GM23338 (cell line): Measurements from ENCODE around the gene FLNB. TPM values are rescaled to one million over a fixed set of nuclear protein-coding genes. Genes with fewer than 3 reads are reported as not detected.
A peak's percentile ranks its signal among the peaks of the same experiment; 100 is the strongest.

Source experiments
- ATAC-seq: fragments of 200-7000 bp; cut with Tn5 transposase; 3 replicates; pipeline ENCODE4 v1.9.1; 2020
- DNase-seq: peaks from one replicate; pipeline ENCODE4 v3.0.0-alpha.2; 2015; ENCODE audit warnings: low spot score
- H2AFZ ChIP-seq: fragments of 200-600 bp; sonication (generic); 2 replicates; pipeline ENCODE4 v1.8.0; 2016; ENCODE audit warnings: antibody characterized with exemption, mild to moderate bottlenecking, moderate library complexity
- H3F3A ChIP-seq: fragments of 200-600 bp; sonication (generic); replicated peaks from 2 replicates; pipeline ENCODE4 v1.8.0; 2017; ENCODE audit warnings: antibody characterized with exemption, mixed run types, low read depth
- H3K27ac ChIP-seq: fragments of 200-600 bp; sonication (generic); 2 replicates; pipeline ENCODE4 v1.6.1; 2016; ENCODE audit warnings: low read depth
- H3K27me3 ChIP-seq: fragments of 200-600 bp; sonication (generic); 2 replicates; pipeline ENCODE4 v1.8.0; 2016; ENCODE audit warnings: mild to moderate bottlenecking, mixed run types, moderate library complexity; ENCODE audit not compliant: insufficient read depth
- H3K36me3 ChIP-seq: fragments of 200-600 bp; sonication (generic); 2 replicates; pipeline ENCODE4 v1.8.0; 2016; ENCODE audit warnings: mild to moderate bottlenecking; ENCODE audit not compliant: insufficient read depth
- H3K4me1 ChIP-seq: fragments of 200-600 bp; sonication (generic); 2 replicates; pipeline ENCODE4 v1.8.0; 2016; ENCODE audit warnings: mild to moderate bottlenecking, moderate library complexity; ENCODE audit not compliant: insufficient read depth
- H3K4me2 ChIP-seq: fragments of 200-600 bp; sonication (generic); 2 replicates; pipeline ENCODE4 v1.7.1; 2017; ENCODE audit warnings: mixed run types
- H3K4me3 ChIP-seq: fragments of 200-600 bp; sonication (generic); 2 replicates; pipeline ENCODE4 v1.6.1; 2016; ENCODE audit warnings: mixed run types
- H3K79me2 ChIP-seq: fragments of 200-600 bp; sonication (generic); replicated peaks from 2 replicates; pipeline ENCODE4 v1.8.0; 2017; ENCODE audit warnings: mild to moderate bottlenecking; ENCODE audit not compliant: insufficient read depth
- H3K9me2 ChIP-seq: fragments of 200-600 bp; sonication (generic); 2 replicates; pipeline ENCODE4 v1.8.0; 2017; ENCODE audit not compliant: insufficient read depth
- H4K20me1 ChIP-seq: fragments of 200-600 bp; sonication (generic); replicated peaks from 2 replicates; pipeline ENCODE4 v1.8.0; 2017; ENCODE audit warnings: mild to moderate bottlenecking; ENCODE audit not compliant: insufficient read depth
- H3K27ac Mint-ChIP-seq: 2 replicates; pipeline ENCODE4 v1.8.0; 2020; ENCODE audit warnings: inconsistent platforms, mild to moderate bottlenecking, moderate library complexity, mixed read lengths
- H3K27me3 Mint-ChIP-seq: 3 replicates; pipeline ENCODE4 v1.8.0; 2022; ENCODE audit warnings: low read depth, mild to moderate bottlenecking, moderate library complexity, mixed read lengths, inconsistent platforms; ENCODE audit not compliant: insufficient read depth, poor library complexity
- H3K36me3 Mint-ChIP-seq: 3 replicates; pipeline ENCODE4 v1.8.0; 2021; ENCODE audit warnings: low read depth, mild to moderate bottlenecking, inconsistent platforms, moderate library complexity, mixed read lengths
- H3K4me1 Mint-ChIP-seq: 3 replicates; pipeline ENCODE4 v1.8.0; 2020; ENCODE audit warnings: mild to moderate bottlenecking, inconsistent platforms, mixed read lengths
- H3K4me3 Mint-ChIP-seq: 3 replicates; pipeline ENCODE4 v1.8.0; 2021; ENCODE audit warnings: moderate library complexity, mild to moderate bottlenecking, inconsistent platforms, mixed read lengths
- H3K9me3 Mint-ChIP-seq: 3 replicates; pipeline ENCODE4 v1.8.0; 2020; ENCODE audit warnings: moderate library complexity, mild to moderate bottlenecking, inconsistent platforms, mixed read lengths
- CREB1 ChIP-seq: fragments of 250-450 bp; sonication (Bioruptor Pico); IDR thresholded peaks from 2 replicates; pipeline ENCODE4 v1.5.0; 2020; ENCODE audit warnings: low read depth, mild to moderate bottlenecking, moderate library complexity
- CTCF ChIP-seq, 2 experiments: fragments of 200-600 bp in 1 of 2; sonication (generic) in 1 of 2; conservative IDR thresholded peaks; 2 replicates each; pipeline versions ENCODE4 v1.5.1 to v1.6.1; 2016 to 2017; ENCODE audit warnings: antibody characterized with exemption in 2 of 2, low read depth in 2 of 2, mild to moderate bottlenecking in 2 of 2, moderate library complexity in 1 of 2
- ETS1 ChIP-seq: IDR thresholded peaks from 2 replicates; pipeline ENCODE4 v1.6.1; 2016; ENCODE audit warnings: antibody characterized with exemption
- EZH2 ChIP-seq: fragments of 200-600 bp; sonication (generic); IDR thresholded peaks from one replicate; pipeline ENCODE4 v1.8.0; 2017; ENCODE audit warnings: antibody characterized with exemption, mild to moderate bottlenecking, low read depth; ENCODE audit not compliant: unreplicated experiment
- EZH2phosphoT487 ChIP-seq: fragments of 200-600 bp; sonication (generic); IDR thresholded peaks from one replicate; pipeline ENCODE4 v1.8.1; 2018; ENCODE audit warnings: antibody characterized with exemption; ENCODE audit not compliant: unreplicated experiment
- JUNB ChIP-seq: IDR thresholded peaks from one replicate; pipeline ENCODE4 v1.6.1; 2016; ENCODE audit warnings: antibody characterized with exemption; ENCODE audit not compliant: unreplicated experiment
- NANOG ChIP-seq: IDR thresholded peaks from 2 replicates; pipeline ENCODE4 v1.6.1; 2016; ENCODE audit warnings: antibody characterized with exemption, borderline replicate concordance
- POLR2AphosphoS5 ChIP-seq: IDR thresholded peaks from 2 replicates; pipeline ENCODE4 v1.6.1; 2016; ENCODE audit warnings: antibody characterized with exemption, low read depth
- REST ChIP-seq: IDR thresholded peaks from one replicate; pipeline ENCODE4 v1.6.1; 2018; ENCODE audit warnings: antibody characterized with exemption; ENCODE audit not compliant: unreplicated experiment
- STAT1 ChIP-seq: IDR thresholded peaks from one replicate; pipeline ENCODE4 v1.6.1; 2016; ENCODE audit warnings: antibody characterized with exemption; ENCODE audit not compliant: unreplicated experiment
- ZNF114 ChIP-seq: fragments of 250-450 bp; sonication (Bioruptor Pico); IDR thresholded peaks from 2 replicates; pipeline ENCODE4 v1.5.0; 2020; ENCODE audit warnings: mild to moderate bottlenecking, moderate library complexity
- ZNF331 ChIP-seq: fragments of 250-450 bp; sonication (Bioruptor Pico); IDR thresholded peaks from 2 replicates; pipeline ENCODE4 v1.5.0; 2020; ENCODE audit warnings: low read depth, mild to moderate bottlenecking, moderate library complexity
- polyA plus RNA-seq: library from polyadenylated mRNA; unstranded; fragments of >200 nt; fragmentation: Nextera tagmentation; extraction: Ambion mirVana; gene quantifications from 2 replicates; pipeline ENCODE4 v1.2.1, GENCODE V29; 2016
- total RNA-seq: library from RNA; depleted of rRNA; stranded (reverse); fragments of >200 nt; shearing (Covaris generic); gene quantifications from 2 replicates; pipeline ENCODE4 v1.2.3, GENCODE V29; 2014
- TF ChIP-seq, protein P1 (sequence below): fragments of 250-450 bp; sonication (Bioruptor Pico); IDR thresholded peaks from 2 replicates; pipeline ENCODE4 v1.5.0; 2020; ENCODE audit warnings: mild to moderate bottlenecking, moderate library complexity

FLNB gene
- total and polyA plus RNA-seq, 2 experiments from 2014 or later: 39.7 to 179 TPM

GRCh38 chr3:58178528-58179234, 170.5 kb downstream of the FLNB start:
- Mint-ChIP-seq H3K4me1 (peaks cover 26% of the 10 kb centered on the region), H3K27ac (no peak overlapping the region), H3K4me3 (peak overlapping the region; percentile 71; the same call in 2 of the 3 replicates), H3K27me3 (peaks cover 11% of the 10 kb centered on the region), H3K9me3 (no peaks in the 10 kb centered on the region; the same call in 2 of the 3 replicates), H3K36me3 (no peaks in the 10 kb centered on the region)
- Histone ChIP-seq H4K20me1 (no peaks in the 10 kb centered on the region), H3F3A (0 out of 2 replicates have a peak, but pooled peaks cover 4% of the 10 kb centered on the region), H3K79me2 (no peaks in the 10 kb centered on the region), H3K27me3 (no peaks in the 10 kb centered on the region), H3K4me3 (peak overlapping the region; percentile 70; the same call in 1 of the 2 replicates), H3K4me1 (peaks cover 20% of the 10 kb centered on the region), H3K4me2 (peak overlapping the region; percentile 84), H3K27ac (no peak overlapping the region), H3K36me3 (no peaks in the 10 kb centered on the region), H3K9me2 (no peaks in the 10 kb centered on the region; the same call in 1 of the 2 replicates), H2AFZ (peak overlapping the region; percentile 98)
- no peak for ATAC-seq
- no peak for DNase-seq
- TF ChIP-seq CTCF (conservative IDR thresholded peaks at IDR 0.05; ENCODE audit: low read depth in 2 of 2) (no peak), POLR2AphosphoS5 (no peak), ZNF114 (CRISPR knock-in tag) (no peak), EZH2 (no peak), NANOG (no peak), REST (no peak), ETS1 (no peak), JUNB (no peak), STAT1 (no peak), ZNF331 (CRISPR knock-in tag) (no peak), CREB1 (CRISPR knock-in tag) (no peak), EZH2phosphoT487 (no peak)
- TF ChIP-seq, protein P1, sequence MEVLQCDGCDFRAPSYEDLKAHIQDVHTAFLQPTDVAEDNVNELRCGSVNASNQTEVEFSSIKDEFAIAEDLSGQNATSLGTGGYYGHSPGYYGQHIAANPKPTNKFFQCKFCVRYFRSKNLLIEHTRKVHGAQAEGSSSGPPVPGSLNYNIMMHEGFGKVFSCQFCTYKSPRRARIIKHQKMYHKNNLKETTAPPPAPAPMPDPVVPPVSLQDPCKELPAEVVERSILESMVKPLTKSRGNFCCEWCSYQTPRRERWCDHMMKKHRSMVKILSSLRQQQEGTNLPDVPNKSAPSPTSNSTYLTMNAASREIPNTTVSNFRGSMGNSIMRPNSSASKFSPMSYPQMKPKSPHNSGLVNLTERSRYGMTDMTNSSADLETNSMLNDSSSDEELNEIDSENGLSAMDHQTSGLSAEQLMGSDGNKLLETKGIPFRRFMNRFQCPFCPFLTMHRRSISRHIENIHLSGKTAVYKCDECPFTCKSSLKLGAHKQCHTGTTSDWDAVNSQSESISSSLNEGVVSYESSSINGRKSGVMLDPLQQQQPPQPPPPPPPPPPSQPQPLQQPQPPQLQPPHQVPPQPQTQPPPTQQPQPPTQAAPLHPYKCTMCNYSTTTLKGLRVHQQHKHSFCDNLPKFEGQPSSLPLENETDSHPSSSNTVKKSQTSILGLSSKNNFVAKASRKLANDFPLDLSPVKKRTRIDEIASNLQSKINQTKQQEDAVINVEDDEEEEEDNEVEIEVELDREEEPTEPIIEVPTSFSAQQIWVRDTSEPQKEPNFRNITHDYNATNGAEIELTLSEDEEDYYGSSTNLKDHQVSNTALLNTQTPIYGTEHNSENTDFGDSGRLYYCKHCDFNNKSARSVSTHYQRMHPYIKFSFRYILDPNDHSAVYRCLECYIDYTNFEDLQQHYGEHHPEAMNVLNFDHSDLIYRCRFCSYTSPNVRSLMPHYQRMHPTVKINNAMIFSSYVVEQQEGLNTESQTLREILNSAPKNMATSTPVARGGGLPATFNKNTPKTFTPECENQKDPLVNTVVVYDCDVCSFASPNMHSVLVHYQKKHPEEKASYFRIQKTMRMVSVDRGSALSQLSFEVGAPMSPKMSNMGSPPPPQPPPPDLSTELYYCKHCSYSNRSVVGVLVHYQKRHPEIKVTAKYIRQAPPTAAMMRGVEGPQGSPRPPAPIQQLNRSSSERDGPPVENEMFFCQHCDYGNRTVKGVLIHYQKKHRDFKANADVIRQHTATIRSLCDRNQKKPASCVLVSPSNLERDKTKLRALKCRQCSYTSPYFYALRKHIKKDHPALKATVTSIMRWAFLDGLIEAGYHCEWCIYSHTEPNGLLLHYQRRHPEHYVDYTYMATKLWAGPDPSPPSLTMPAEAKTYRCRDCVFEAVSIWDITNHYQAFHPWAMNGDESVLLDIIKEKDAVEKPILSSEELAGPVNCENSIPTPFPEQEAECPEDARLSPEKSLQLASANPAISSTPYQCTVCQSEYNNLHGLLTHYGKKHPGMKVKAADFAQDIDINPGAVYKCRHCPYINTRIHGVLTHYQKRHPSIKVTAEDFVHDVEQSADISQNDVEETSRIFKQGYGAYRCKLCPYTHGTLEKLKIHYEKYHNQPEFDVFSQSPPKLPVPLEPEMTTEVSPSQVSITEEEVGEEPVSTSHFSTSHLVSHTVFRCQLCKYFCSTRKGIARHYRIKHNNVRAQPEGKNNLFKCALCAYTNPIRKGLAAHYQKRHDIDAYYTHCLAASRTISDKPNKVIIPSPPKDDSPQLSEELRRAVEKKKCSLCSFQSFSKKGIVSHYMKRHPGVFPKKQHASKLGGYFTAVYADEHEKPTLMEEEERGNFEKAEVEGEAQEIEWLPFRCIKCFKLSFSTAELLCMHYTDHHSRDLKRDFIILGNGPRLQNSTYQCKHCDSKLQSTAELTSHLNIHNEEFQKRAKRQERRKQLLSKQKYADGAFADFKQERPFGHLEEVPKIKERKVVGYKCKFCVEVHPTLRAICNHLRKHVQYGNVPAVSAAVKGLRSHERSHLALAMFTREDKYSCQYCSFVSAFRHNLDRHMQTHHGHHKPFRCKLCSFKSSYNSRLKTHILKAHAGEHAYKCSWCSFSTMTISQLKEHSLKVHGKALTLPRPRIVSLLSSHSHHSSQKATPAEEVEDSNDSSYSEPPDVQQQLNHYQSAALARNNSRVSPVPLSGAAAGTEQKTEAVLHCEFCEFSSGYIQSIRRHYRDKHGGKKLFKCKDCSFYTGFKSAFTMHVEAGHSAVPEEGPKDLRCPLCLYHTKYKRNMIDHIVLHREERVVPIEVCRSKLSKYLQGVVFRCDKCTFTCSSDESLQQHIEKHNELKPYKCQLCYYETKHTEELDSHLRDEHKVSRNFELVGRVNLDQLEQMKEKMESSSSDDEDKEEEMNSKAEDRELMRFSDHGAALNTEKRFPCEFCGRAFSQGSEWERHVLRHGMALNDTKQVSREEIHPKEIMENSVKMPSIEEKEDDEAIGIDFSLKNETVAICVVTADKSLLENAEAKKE: no peak
